ENCODE measurements around the gene ANGPTL1.
"Not testable (repeated sequence)": the region's sequence is repeated elsewhere in the genome, so short reads cannot be mapped to it uniquely, and the experiment has no call there.

Gene ANGPTL1

GRCh38 chr1:178867670-178868069, 3.2 kb downstream of the ANGPTL1 start:
- peak; percentile 4 for DNase-seq (ENCODE audit: low spot score)

- no peak for DNase-seq (ENCODE audit: low spot score)
Measured at GRCh38 chr1:178864326-178864725, 6.6 kb downstream of the ANGPTL1 start.

- no peak for DNase-seq (ENCODE audit: low spot score)
Measured at GRCh38 chr1:178862864-178863263, 8.0 kb downstream of the ANGPTL1 start.

GRCh38 chr1:178862416-178862815, 8.5 kb downstream of the ANGPTL1 start:
- DNase-seq (ENCODE audit: low spot score): no peak

GRCh38 chr1:178857126-178857525, 13.8 kb downstream of the ANGPTL1 start:
- no peak for DNase-seq (ENCODE audit: low spot score)

GRCh38 chr1:178849918-178850317, 21.0 kb downstream of the ANGPTL1 start:
- no peak for DNase-seq (ENCODE audit: low spot score)

GRCh38 chr1:178847919-178848318, 23.0 kb downstream of the ANGPTL1 start:
- not testable (repeated sequence) for DNase-seq (ENCODE audit: low spot score)

GRCh38 chr1:178847396-178847849, 23.5 kb downstream of the ANGPTL1 start:
- peak; percentile 24 for DNase-seq (ENCODE audit: low spot score)

GRCh38 chr1:178846306-178846705, 24.6 kb downstream of the ANGPTL1 start:
- no peak for DNase-seq (ENCODE audit: low spot score)

GRCh38 chr1:178844436-178844835, 26.4 kb downstream of the ANGPTL1 start:
- no peak for DNase-seq (ENCODE audit: low spot score)

GRCh38 chr1:178825167-178825566, 45.7 kb downstream of the ANGPTL1 start:
- no peak for DNase-seq (ENCODE audit: low spot score)

GRCh38 chr1:178821134-178821866, 49.6 kb downstream of the ANGPTL1 start:
- no peak for DNase-seq (ENCODE audit: low spot score)

GRCh38 chr1:178819123-178819522, 51.8 kb downstream of the ANGPTL1 start:
- no peak for DNase-seq (ENCODE audit: low spot score)

- peak; percentile 72 for DNase-seq (ENCODE audit: low spot score)
Measured at GRCh38 chr1:178818416-178818815, 52.5 kb downstream of the ANGPTL1 start.

- no peak for DNase-seq (ENCODE audit: low spot score)
Measured at GRCh38 chr1:178810585-178810984, 60.3 kb downstream of the ANGPTL1 start.

- no peak for DNase-seq (ENCODE audit: low spot score)
Measured at GRCh38 chr1:178808529-178808928, 62.3 kb downstream of the ANGPTL1 start.

GRCh38 chr1:178806665-178807300, 64.1 kb downstream of the ANGPTL1 start:
- DNase-seq (ENCODE audit: low spot score): no peak

- DNase-seq (ENCODE audit: low spot score): no peak
Measured at GRCh38 chr1:178802873-178803272, 68.0 kb downstream of the ANGPTL1 start.

Data from GM03348 (cell line).